Measurements from ENCODE around the gene RNASEH2B.

RNASEH2B gene

GRCh38 chr13:50905256-50905655 lies 4.3 kb upstream of the RNASEH2B start:
- in situ Hi-C loops (cut with MboI; ENCODE audit: low sequenced_read_pairs), result no loop called here

GRCh38 chr13:50907781-50908180 lies 1.8 kb upstream of the RNASEH2B start:
- in situ Hi-C loops (cut with MboI; ENCODE audit: low sequenced_read_pairs), result no loop called here

DNA sequence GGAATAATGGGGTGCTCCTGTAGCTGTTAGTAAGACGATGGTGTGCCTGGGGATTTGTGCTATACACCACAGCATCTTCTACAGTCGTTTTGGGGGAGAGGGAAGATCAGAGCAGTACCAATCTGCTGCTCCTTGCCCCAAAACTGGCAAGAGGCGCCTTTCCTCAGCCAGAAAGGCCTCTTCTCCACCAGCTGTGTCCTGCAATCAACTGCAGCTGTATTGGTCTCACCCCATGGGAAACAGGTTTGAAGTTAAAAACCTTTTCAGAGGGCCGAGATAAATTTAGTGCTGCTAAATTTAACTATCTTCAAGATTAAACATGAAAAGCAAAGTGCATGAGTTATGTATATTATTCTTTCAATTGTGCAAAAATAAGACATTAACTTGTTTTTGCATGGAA lies 1.2 kb upstream of the RNASEH2B start:
- in situ Hi-C loops (cut with MboI; ENCODE audit: low sequenced_read_pairs), result no loop called here

GRCh38 chr13:50910485-50910805 lies 854 bp downstream of the RNASEH2B start:
- in situ Hi-C loops (cut with MboI; ENCODE audit: low sequenced_read_pairs), result no loop called here

DNA sequence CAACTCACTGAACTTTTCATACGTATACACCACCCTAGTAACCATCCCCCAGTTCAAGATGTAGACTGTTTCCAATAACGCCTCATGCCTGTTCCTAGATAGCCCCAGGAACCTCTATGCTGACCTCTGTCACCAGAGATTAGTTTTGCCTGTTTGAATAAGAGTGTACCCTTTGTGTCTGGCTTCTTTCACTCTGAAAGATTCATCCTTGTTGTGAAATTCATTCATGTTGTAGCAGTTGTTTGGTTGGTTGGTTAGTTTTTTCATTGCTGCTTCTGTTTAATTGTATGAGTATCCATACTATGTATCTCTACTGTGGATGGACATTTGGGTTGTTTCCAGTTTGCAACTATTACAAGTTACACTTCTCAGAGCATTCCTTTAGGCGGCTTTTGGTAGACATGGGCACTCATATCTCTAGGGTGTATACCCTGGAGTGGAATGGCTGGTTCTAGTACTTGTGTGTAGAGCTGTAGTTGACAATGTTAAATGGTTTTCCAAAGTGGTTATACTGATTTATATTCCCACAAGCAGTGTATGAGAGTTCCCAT lies 1.6 kb downstream of the RNASEH2B start:
- in situ Hi-C loops (cut with MboI; ENCODE audit: low sequenced_read_pairs), result no loop called here

DNA sequence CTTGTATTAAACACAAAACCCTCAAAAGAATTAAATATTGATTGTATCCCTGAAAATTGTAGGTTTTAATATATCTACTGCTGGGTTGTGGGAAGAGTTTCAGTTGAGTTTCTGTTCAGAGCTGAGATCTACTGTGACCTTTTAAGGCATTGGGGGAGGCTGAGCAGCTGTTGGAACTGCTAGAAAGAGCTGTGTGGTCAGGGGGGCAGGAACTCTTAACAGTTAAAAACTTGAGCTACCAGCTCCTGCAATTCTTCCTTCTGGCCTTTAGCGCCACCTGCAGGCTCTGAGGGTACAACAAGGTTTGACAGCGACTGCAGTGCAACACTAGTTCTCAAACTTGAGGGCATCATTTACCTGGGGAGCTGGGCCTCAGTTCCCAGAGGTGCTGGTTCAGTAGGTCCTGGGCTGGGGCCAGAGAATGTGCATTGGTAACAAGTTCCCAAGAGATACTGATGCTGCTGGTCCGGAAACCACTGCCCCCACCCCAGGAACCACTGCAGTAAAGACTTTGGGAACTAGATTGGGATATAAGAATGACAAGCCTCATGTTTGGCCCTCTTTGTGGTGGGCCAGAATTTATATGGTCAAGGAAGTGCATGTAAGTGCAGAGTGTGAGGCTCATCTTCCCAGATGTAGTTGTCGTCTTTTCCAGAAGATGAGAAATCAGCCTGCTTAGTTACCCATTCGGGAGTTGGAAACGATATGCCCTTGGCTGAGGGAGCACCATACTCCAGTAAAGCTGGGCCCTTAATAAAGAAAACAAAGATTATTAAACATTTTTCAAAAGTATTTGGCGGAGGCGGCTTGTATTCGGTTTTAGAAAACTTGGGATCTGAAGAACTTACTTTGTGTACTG lies 2.6 kb downstream of the RNASEH2B start:
- in situ Hi-C loops (cut with MboI; ENCODE audit: low sequenced_read_pairs), result no loop called here

DNA sequence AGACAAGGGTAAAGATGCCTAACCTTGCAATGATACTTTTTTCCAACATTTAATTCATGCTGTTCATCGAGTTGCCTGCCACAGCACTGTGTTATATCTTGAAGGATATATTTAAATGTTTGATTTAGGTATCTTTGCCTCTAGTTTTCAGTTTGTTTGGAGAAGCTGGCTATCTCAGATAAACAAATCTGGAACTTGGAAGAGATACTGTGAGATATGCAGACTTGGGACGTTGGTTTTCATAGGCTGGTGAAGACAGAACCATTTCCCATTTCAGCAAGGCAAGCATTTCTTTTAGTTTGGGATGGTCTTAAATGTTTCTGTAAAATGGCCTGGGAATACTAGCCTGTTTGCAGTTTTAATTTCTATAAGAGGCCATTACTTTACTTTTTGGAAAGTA lies 3.3 kb downstream of the RNASEH2B start:
- in situ Hi-C loops (cut with MboI; ENCODE audit: low sequenced_read_pairs), result no loop called here

GRCh38 chr13:50914176-50914700 lies 4.6 kb downstream of the RNASEH2B start:
- in situ Hi-C loops (cut with MboI; ENCODE audit: low sequenced_read_pairs), result no loop called here

DNA sequence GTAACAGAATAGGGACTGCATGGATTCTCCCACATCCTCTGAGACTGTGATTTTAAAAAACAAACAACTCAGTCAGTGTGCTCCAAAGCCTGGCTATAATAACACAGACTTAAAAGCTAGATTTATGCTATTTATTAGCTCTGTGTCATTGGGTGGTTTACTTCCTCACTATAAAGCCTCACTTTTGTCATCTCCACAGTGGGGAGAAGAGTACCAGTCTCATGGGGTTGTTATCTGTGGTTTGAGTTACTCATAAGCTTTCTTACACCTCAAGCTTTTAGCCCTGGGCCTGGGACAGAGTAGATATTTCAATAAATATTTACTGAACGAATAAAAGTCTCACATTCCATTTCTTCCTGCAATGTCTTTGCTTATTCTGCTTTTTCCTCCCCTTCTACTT lies 5.3 kb downstream of the RNASEH2B start:
- in situ Hi-C loops (cut with MboI; ENCODE audit: low sequenced_read_pairs), result no loop called here

- in situ Hi-C loops (cut with MboI; ENCODE audit: low sequenced_read_pairs), result no loop called here
These were observed 6.0 kb downstream of the RNASEH2B start for GRCh38 chr13:50915565-50915964.

- in situ Hi-C loops (cut with MboI; ENCODE audit: low sequenced_read_pairs), result no loop called here
These were observed 7.2 kb downstream of the RNASEH2B start for GRCh38 chr13:50916701-50917184.

DNA sequence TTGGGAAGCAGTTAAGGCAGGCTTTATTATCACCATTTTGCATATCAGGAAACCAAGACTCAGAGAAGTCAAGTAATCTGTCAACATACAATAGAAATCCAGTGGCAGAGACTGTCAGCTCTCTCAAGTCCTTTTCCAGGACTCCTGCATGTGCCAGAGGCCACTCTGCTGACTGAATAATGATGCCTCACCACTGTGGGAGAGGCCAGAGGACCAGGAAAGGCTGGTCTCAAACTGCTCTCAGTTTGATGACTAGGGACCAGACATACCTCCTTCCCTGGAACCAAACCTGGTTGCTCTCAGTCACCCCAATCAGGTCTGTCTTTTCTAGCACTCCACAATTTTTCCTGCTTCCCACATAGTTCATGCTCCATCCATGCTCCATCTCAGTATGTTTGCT lies 8.0 kb downstream of the RNASEH2B start:
- in situ Hi-C loops (cut with MboI; ENCODE audit: low sequenced_read_pairs), result no loop called here

DNA sequence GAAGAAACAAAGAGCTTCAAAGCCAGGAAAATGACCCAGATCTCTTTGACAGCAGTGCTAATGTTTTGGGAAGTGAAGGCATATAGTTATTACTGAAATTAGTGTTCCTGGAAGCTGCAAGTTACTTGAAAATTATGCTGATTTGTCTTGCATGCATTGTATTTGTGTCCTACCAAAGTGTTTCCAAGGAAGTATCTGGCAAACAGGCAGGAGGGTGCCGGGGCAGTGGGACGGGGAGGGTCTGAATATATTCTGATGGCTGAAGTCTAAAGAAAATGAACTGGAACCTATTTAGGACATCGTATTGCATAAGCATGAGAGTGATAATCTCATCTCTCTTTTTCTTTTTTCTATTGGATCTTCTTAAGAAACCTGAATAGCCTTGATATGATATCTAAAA lies 9.0 kb downstream of the RNASEH2B start:
- in situ Hi-C loops (cut with MboI; ENCODE audit: low sequenced_read_pairs), result no loop called here

GRCh38 chr13:50919277-50919676 lies 9.7 kb downstream of the RNASEH2B start:
- in situ Hi-C loops (cut with MboI; ENCODE audit: low sequenced_read_pairs), result no loop called here

GRCh38 chr13:50921706-50922105 lies 12.1 kb downstream of the RNASEH2B start:
- in situ Hi-C loops (cut with MboI; ENCODE audit: low sequenced_read_pairs), result no loop called here

- in situ Hi-C loops (cut with MboI; ENCODE audit: low sequenced_read_pairs), result no loop called here
These were observed 13.7 kb downstream of the RNASEH2B start for GRCh38 chr13:50923272-50923671.

- in situ Hi-C loops (cut with MboI; ENCODE audit: low sequenced_read_pairs), result no loop called here
These were observed 14.4 kb downstream of the RNASEH2B start for GRCh38 chr13:50924025-50924424.

DNA sequence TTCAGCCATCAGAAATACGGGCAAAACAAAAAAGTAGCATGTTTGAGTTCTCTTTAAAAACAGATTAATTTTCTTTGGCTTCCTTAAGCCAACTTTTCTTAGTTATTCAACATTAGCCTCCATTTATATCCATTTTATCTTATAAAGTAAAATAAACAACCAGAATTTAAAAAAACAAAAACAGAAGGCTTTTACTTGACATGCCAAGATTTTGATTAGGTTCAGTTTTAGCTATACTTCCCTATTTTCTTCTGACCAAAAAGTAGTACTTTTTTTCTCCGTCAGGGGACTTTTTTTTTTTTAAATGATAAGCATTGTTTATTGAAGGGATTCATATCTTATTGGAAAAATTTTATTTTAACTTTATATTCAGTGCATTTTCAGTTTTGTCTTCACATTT lies 18.1 kb downstream of the RNASEH2B start:
- in situ Hi-C loops (cut with MboI; ENCODE audit: low sequenced_read_pairs), result no loop called here

DNA sequence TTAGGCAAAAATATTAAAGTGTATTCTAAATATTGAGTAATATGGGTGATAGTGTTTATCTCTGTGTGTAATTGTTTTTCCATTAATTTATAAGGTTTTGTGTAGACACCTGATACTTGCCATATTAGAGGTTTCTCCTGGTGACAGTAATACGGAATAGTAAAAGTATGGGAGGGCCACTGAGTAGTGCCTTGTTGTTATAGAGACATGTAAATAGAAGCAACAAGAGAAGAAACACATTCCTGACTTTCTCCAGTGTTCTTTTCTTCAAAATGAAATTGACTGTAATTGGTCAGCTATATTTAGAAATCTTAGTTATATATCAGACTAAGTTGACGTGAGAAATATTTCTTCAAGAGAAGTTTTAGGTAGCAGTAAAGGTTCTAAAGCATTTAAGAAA lies 18.5 kb downstream of the RNASEH2B start:
- in situ Hi-C loops (cut with MboI; ENCODE audit: low sequenced_read_pairs), result no loop called here

DNA sequence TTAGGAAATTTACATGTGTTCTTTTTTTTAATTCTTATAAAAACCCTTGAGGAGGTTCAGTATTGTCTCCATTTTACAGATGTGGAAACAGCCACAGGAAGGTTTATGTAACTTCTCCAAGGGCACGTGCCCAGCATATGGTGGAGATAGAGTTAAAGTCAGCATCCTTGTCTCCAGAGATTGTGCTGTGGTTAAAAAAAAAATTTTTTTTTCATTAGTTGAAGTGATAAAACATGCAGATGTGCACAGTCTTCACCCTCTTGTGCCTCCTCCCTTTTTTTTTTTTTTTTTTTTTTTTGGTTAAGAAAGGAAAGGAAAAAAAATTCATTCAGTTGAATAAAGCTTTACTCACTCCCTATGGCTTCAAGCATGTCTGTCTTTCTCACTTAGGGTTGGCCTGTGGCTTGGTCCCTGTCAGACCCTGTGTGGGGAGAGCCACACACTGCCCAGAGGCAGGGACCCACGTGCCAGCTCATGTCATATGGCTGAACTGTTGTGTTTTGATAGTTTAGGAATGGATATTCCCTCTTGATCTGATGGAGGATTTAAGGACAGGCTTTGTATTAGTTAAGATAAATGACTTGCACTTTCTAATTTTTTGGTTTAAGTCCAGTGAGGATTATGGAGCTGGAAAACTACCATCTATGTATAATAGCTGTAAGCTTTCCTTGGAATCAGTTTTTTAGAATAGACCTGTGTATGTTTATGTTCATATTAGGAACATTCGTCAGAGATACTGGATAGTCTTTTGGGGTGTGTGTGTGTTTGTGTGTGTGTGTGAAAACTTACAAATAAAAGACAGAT lies 19.3 kb downstream of the RNASEH2B start:
- in situ Hi-C loops (cut with MboI; ENCODE audit: low sequenced_read_pairs), result no loop called here

DNA sequence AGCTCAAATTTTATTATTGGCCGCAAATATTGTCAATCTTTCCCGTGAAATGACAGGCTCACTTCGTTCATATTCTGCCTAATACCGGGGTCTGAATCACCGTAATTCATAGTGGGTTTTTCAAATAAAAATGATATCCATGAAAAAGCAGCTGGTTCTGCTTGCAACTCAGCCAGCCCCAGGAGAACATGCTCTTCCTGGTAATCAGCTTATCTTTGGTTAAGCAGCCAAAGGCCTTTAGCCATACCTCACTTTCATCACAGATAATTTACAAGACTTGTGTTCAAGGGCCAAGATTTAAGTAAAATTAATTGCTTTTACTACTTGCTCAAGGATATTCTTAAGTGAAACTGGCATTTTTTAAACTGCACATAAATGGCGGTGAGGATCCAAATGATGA lies 22.5 kb downstream of the RNASEH2B start:
- in situ Hi-C loops (cut with MboI; ENCODE audit: low sequenced_read_pairs), result no loop called here

All from HL-60/S4 treated with phorbol 12-myristate 13-acetate at 8.2 ng/mL for 4 days and 3 days (cell line).